Measurements from ENCODE around the gene CSRP1.
"Not testable (repeated sequence)": the region's sequence is repeated elsewhere in the genome, so short reads cannot be mapped to it uniquely, and the experiment has no call there.

GRCh38 chr1:201493026-201493656, 13.8 kb downstream of the CSRP1 start:
- TF ChIP-seq CTCF (IDR thresholded peaks at IDR 0.05); EZH2 (IDR thresholded peaks at IDR 0.05; ENCODE audit: borderline replicate concordance, insufficient read depth, low read depth, low read length, poor library complexity, severe bottlenecking): not testable (repeated sequence)
